Measurements from ENCODE around the gene BMP5.

DNA sequence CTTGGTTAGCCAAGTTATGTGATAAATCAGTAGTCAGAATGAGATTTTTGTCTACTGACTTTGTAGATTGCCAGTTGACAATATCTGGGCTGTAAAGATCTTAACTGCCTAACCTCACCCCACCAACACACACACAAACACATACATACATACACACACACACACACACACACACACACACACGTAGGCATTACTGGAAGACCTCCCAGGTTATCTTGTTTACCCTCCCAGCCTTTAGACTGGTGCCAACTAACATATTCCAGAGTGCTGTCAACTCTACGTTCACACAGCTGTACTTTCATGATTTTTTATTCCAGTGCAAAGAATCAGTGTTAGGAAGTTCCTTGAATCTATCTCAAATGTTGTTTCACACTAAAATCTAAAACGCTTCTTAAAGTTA, 38.9 kb downstream of the BMP5 start:
- TF ChIP-seq, protein P1, sequence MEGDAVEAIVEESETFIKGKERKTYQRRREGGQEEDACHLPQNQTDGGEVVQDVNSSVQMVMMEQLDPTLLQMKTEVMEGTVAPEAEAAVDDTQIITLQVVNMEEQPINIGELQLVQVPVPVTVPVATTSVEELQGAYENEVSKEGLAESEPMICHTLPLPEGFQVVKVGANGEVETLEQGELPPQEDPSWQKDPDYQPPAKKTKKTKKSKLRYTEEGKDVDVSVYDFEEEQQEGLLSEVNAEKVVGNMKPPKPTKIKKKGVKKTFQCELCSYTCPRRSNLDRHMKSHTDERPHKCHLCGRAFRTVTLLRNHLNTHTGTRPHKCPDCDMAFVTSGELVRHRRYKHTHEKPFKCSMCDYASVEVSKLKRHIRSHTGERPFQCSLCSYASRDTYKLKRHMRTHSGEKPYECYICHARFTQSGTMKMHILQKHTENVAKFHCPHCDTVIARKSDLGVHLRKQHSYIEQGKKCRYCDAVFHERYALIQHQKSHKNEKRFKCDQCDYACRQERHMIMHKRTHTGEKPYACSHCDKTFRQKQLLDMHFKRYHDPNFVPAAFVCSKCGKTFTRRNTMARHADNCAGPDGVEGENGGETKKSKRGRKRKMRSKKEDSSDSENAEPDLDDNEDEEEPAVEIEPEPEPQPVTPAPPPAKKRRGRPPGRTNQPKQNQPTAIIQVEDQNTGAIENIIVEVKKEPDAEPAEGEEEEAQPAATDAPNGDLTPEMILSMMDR (IDR thresholded peaks at IDR 0.05; ENCODE audit: low read depth, low read length, poor library complexity, severe bottlenecking): no peak
- TF ChIP-seq EZH2phosphoT487 (IDR thresholded peaks at IDR 0.05; ENCODE audit: borderline replicate concordance, low read length): no peak
